Measurements from ENCODE around the gene RNF166.

DNA sequence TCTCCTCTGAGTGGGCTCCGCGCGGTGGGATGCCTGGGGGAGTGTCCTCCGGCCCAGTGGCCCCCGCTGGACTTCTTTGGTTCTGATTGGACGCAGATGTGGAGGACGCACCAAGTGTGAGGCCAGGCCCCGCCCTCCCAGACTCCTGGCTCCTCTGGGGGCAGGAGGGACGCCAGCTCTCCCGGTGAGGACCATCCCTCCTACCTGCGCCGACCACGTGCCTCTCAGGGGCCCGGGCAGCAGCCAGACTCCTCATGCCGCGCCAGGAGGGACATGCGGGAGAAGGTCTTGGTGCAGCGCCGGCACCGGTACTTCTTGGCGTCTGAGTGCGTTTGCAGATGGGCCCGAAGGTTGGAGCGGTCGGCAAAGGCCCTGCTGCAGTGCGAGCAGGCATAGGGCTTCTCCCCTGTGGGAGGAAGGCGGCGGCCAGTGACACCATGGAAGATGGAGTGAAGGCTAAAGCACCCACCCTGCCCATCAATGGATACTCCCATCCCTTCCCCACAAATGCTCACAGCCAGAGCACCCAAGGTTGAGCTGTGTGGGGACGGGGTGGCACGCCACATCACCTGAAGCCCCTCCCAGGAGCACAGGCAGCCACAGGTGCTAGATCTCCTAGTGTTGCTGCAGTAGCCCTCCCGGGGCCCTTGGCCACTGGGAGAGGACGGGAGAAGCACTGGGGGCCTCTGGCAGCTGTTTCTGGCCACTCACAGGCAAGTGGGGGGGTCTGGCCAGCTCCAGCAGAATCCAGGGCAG is 27.8 kb downstream of the RNF166 start:
- TF ChIP-seq CTCF (IDR thresholded peaks at IDR 0.05) (no peak), GABPB1 (CRISPR knock-in tag; IDR thresholded peaks at IDR 0.05) (no peak), ATF3 (CRISPR knock-in tag; conservative IDR thresholded peaks at IDR 0.05) (no peak), E2F5 (CRISPR knock-in tag; IDR thresholded peaks at IDR 0.05) (no peak), ZNF317 (CRISPR knock-in tag; IDR thresholded peaks at IDR 0.05; ENCODE audit: borderline replicate concordance, low read depth) (no peak), NFYB (CRISPR knock-in tag; conservative IDR thresholded peaks at IDR 0.05; ENCODE audit: low read depth) (no peak), ZSCAN18 (CRISPR knock-in tag; IDR thresholded peaks at IDR 0.05) (no peak), FOXJ3 (CRISPR knock-in tag; IDR thresholded peaks at IDR 0.05; ENCODE audit: borderline replicate concordance) (no peak), ESRRA (CRISPR knock-in tag; IDR thresholded peaks at IDR 0.05; ENCODE audit: borderline replicate concordance) (no peak), PRRX2 (CRISPR knock-in tag; IDR thresholded peaks at IDR 0.05) (no peak)
- TF ChIP-seq, protein P1, sequence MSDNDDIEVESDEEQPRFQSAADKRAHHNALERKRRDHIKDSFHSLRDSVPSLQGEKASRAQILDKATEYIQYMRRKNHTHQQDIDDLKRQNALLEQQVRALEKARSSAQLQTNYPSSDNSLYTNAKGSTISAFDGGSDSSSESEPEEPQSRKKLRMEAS (CRISPR knock-in tag; IDR thresholded peaks at IDR 0.05): no peak
- TF ChIP-seq, protein P2, sequence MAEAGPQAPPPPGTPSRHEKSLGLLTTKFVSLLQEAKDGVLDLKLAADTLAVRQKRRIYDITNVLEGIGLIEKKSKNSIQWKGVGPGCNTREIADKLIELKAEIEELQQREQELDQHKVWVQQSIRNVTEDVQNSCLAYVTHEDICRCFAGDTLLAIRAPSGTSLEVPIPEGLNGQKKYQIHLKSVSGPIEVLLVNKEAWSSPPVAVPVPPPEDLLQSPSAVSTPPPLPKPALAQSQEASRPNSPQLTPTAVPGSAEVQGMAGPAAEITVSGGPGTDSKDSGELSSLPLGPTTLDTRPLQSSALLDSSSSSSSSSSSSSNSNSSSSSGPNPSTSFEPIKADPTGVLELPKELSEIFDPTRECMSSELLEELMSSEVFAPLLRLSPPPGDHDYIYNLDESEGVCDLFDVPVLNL (CRISPR knock-in tag; IDR thresholded peaks at IDR 0.05; ENCODE audit: borderline replicate concordance, low read depth): no peak
- TF ChIP-seq, protein P3, sequence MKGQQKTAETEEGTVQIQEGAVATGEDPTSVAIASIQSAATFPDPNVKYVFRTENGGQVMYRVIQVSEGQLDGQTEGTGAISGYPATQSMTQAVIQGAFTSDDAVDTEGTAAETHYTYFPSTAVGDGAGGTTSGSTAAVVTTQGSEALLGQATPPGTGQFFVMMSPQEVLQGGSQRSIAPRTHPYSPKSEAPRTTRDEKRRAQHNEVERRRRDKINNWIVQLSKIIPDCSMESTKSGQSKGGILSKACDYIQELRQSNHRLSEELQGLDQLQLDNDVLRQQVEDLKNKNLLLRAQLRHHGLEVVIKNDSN (CRISPR knock-in tag; IDR thresholded peaks at IDR 0.05): no peak

Data from WTC11 (cell line).